NCI-H774 (cell line): ENCODE data around the gene HMX3.
"Not testable (repeated sequence)": the region's sequence is repeated elsewhere in the genome, so short reads cannot be mapped to it uniquely, and the experiment has no call there.

ENCODE experiments used
- DNase-seq: peaks from one replicate; lab custom pipeline; 2025; lab: John Stamatoyannopoulos, UW

Gene HMX3

GRCh38 chr10:123175389-123176387 lies 39.9 kb downstream of the HMX3 start:
- DNase-seq = no peak

- not testable (repeated sequence) for DNase-seq
Measured at GRCh38 chr10:123178390-123178789, 42.6 kb downstream of the HMX3 start.

- no peak for DNase-seq
Measured at GRCh38 chr10:123180101-123181090, 44.6 kb downstream of the HMX3 start.

- no peak for DNase-seq
Measured at GRCh38 chr10:123183724-123184123, 48.0 kb downstream of the HMX3 start.

- DNase-seq = no peak
Measured at GRCh38 chr10:123187781-123188180, 52.0 kb downstream of the HMX3 start.
